GM12864 (cell line): ENCODE results near the gene STC2.

Experiments used
- DNase-seq: peaks from one replicate; pipeline ENCODE4 v3.0.0-alpha.2; 2011; ENCODE audit warnings: low read depth
- H3K4me3 ChIP-seq: 2 replicates; pipeline ENCODE4 v1.5.1; 2011; ENCODE audit warnings: mild to moderate bottlenecking, low read depth, low read length, control low read depth
- CTCF ChIP-seq: IDR thresholded peaks from 2 replicates; pipeline ENCODE4 v1.5.1; 2011; ENCODE audit warnings: low read depth, mild to moderate bottlenecking, moderate library complexity, low read length, control low read depth, inconsistent platforms; ENCODE audit errors: missing control alignments

STC2 gene

GRCh38 chr5:173342813-173343755 lies 14.9 kb upstream of the STC2 start:
- DNase-seq = no peak
- no peak for TF ChIP-seq CTCF

GRCh38 chr5:173341961-173342430 lies 13.8 kb upstream of the STC2 start:
- H3K4me3 ChIP-seq = no peak overlapping the region
- no peak for TF ChIP-seq CTCF
- no peak for DNase-seq

More at GRCh38 chr5:173342813-173343755, 14.9 kb upstream of the STC2 start:
- H3K4me3 ChIP-seq = no peak overlapping the region

- no peak overlapping the region for H3K4me3 ChIP-seq
- no peak for TF ChIP-seq CTCF
- DNase-seq = no peak
Observed at GRCh38 chr5:173340984-173341383, 12.8 kb upstream of the STC2 start.

GRCh38 chr5:173340451-173340850 lies 12.2 kb upstream of the STC2 start:
- DNase-seq = no peak
- H3K4me3 ChIP-seq = no peak overlapping the region
- no peak for TF ChIP-seq CTCF

- no peak for DNase-seq
- H3K4me3 ChIP-seq = no peak overlapping the region
- TF ChIP-seq CTCF = no peak
Observed at GRCh38 chr5:173339286-173339685, 11.1 kb upstream of the STC2 start.

GRCh38 chr5:173338380-173339015 lies 10.3 kb upstream of the STC2 start:
- no peak for TF ChIP-seq CTCF
- no peak overlapping the region for H3K4me3 ChIP-seq
- no peak for DNase-seq

GRCh38 chr5:173334808-173335207 lies 6.6 kb upstream of the STC2 start:
- H3K4me3 ChIP-seq = no peak overlapping the region
- no peak for TF ChIP-seq CTCF
- no peak for DNase-seq
